Measurements from ENCODE around the gene POLR3A.
"Not testable (repeated sequence)": the region's sequence is repeated elsewhere in the genome, so short reads cannot be mapped to it uniquely, and the experiment has no call there.

Gene POLR3A

GRCh38 chr10:78025685-78026364 lies 3.5 kb downstream of the POLR3A start:
- no peak for DNase-seq

GRCh38 chr10:78023741-78024140 lies 5.6 kb downstream of the POLR3A start:
- no peak for DNase-seq

GRCh38 chr10:78021201-78021600 lies 8.1 kb downstream of the POLR3A start:
- no peak for DNase-seq

GRCh38 chr10:78019264-78019663 lies 10.1 kb downstream of the POLR3A start:
- no peak for DNase-seq

- DNase-seq = no peak
Observed at GRCh38 chr10:78017856-78018255, 11.5 kb downstream of the POLR3A start.

GRCh38 chr10:78015546-78015945 lies 13.8 kb downstream of the POLR3A start:
- DNase-seq = no peak

- DNase-seq = no peak
Observed at GRCh38 chr10:78013564-78013963, 15.8 kb downstream of the POLR3A start.

- no peak for DNase-seq
Observed at GRCh38 chr10:78011065-78011464, 18.2 kb downstream of the POLR3A start.

- DNase-seq = no peak
Observed at GRCh38 chr10:78010278-78010677, 19.0 kb downstream of the POLR3A start.

GRCh38 chr10:78009662-78010061 lies 19.7 kb downstream of the POLR3A start:
- no peak for DNase-seq

GRCh38 chr10:78007172-78007571 lies 22.1 kb downstream of the POLR3A start:
- DNase-seq = no peak

GRCh38 chr10:78004215-78005026 lies 24.9 kb downstream of the POLR3A start:
- DNase-seq = peak in 1 of 58 donors; percentile 11

GRCh38 chr10:78002541-78003288 lies 26.6 kb downstream of the POLR3A start:
- peak in 2 of 58 donors; percentile 44 to 49 for DNase-seq

- no peak for DNase-seq
Observed at GRCh38 chr10:78000956-78001472, 28.3 kb downstream of the POLR3A start.

GRCh38 chr10:78000206-78000605 lies 29.1 kb downstream of the POLR3A start:
- DNase-seq = no peak

GRCh38 chr10:77998780-77999179 lies 30.5 kb downstream of the POLR3A start:
- not testable (repeated sequence) for DNase-seq

GRCh38 chr10:77993620-77994019 lies 35.7 kb downstream of the POLR3A start:
- no peak for DNase-seq

GRCh38 chr10:77989081-77989724 lies 40.1 kb downstream of the POLR3A start:
- peak in 15 of 58 donors; percentile 7 to 61 (median 30) for DNase-seq

- DNase-seq = peak in 2 of 58 donors; percentile 25 to 51
Observed at GRCh38 chr10:77987671-77988255, 41.6 kb downstream of the POLR3A start.

GRCh38 chr10:77984986-77985385 lies 44.3 kb downstream of the POLR3A start:
- no peak for DNase-seq

All from anterior cingulate cortex (tissue), 58 donors.